Measurements from ENCODE around the gene RPH3AL.

DNA sequence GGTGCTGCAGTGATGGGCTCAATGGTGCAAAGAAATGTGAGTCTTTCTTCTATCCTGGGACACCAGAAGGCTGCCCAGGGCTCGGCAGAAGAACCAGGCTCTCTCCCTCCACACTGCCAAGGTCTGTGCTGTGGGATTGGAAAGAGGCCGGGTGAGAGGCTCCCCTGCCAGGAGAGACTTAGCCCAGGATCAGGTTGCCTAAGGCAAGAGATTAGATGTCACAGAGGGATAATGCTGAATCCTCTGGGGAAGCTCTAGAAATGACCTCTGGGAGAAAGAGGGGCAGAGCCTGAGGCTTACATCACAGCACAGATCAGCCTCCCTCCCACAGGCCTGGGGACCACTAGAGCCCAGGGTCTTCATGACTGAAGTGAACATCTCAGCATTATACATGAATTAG lies 165.5 kb downstream of the RPH3AL start:
- TF ChIP-seq, protein P1, sequence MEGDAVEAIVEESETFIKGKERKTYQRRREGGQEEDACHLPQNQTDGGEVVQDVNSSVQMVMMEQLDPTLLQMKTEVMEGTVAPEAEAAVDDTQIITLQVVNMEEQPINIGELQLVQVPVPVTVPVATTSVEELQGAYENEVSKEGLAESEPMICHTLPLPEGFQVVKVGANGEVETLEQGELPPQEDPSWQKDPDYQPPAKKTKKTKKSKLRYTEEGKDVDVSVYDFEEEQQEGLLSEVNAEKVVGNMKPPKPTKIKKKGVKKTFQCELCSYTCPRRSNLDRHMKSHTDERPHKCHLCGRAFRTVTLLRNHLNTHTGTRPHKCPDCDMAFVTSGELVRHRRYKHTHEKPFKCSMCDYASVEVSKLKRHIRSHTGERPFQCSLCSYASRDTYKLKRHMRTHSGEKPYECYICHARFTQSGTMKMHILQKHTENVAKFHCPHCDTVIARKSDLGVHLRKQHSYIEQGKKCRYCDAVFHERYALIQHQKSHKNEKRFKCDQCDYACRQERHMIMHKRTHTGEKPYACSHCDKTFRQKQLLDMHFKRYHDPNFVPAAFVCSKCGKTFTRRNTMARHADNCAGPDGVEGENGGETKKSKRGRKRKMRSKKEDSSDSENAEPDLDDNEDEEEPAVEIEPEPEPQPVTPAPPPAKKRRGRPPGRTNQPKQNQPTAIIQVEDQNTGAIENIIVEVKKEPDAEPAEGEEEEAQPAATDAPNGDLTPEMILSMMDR (IDR thresholded peaks at IDR 0.05), result no peak
- no peak for TF ChIP-seq POLR2A (IDR thresholded peaks at IDR 0.05)
